SHP77 treated with DMSO at 0.1 percent for 48 hours (cell line): ENCODE data around the gene ZNF624.
"Not testable (repeated sequence)": the region's sequence is repeated elsewhere in the genome, so short reads cannot be mapped to it uniquely, and the experiment has no call there.

Source experiments
- DNase-seq: peaks from one replicate; lab custom pipeline; 2025; lab: John Stamatoyannopoulos, UW

The ZNF624 gene

DNA sequence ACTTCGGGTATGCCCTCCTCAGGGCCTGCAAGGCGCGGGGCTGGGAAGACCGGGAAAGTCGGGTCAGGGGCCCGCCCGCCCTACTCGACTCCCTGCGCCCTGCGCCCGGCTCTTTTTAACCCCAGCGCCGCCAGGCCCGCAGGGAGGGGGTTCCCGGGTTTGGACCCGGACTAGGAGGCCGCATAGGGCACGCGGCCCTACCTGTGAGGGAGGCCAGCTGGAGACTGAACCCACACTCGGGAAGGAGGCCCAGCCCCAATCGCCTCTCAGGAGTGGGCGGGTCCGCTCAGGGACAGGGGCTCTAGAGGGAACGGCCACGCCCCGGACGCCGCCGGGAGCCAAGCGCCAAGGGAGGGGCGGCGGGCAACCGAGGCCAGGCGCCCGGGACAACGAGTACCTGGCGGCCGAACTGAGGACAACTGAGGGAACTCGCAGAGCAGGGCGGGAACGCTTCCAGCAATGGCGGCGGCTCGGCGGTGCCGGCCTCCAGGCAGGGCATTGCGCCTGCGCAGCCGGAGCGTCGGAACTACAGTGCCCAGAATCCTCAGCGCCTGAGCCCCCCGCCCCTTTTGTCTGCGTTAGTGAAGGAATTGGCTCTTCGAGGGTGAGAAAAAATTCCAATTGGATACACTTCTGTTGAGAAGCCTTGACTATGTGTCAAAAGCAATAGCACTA is at the start of gene ZNF624:
TSS of gene ZNF624 (minus strand) at position 484 of the 675 bp plus-strand sequence.
- peak; percentile 100 for DNase-seq

DNA sequence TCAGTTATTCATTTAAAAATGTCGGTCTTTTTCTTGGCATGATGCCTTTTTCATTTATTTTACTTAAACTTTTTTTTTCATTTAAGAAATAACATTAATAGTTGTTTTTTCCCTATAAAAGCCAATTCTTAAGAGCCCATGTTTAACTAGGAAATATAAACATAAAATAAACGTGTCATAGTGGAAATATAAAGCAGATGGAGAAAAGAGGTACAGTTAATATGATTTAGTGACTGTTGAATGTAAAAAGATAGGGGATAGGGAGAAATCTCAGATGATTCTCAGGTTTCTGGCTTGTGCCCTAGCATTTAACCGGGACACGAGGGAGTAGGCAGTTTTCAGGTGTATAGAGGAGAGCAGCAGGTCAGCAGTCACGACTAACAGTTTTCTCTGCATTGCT is 44.0 kb upstream of the ZNF624 start:
- DNase-seq = not testable (repeated sequence)

DNA sequence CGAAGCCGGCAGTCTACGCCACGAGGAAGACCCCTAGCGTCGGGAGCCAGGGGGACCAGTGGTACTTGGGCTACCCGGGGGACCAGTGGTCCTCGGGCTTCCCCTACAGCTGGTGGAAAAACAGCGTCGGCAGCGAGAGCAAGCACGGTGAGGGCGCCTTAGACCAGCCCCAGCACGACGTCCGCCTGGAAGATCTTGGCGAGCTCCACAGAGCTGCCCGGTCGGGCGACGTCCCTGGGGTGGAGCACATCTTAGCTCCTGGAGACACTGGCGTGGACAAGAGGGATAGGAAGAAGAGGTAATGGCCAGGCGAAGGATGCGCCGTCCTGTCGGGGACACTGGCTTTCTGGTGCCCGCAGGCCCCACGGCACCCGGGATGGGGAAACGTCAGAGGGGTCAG is 36.8 kb upstream of the ZNF624 start:
- DNase-seq = not testable (repeated sequence)

DNA sequence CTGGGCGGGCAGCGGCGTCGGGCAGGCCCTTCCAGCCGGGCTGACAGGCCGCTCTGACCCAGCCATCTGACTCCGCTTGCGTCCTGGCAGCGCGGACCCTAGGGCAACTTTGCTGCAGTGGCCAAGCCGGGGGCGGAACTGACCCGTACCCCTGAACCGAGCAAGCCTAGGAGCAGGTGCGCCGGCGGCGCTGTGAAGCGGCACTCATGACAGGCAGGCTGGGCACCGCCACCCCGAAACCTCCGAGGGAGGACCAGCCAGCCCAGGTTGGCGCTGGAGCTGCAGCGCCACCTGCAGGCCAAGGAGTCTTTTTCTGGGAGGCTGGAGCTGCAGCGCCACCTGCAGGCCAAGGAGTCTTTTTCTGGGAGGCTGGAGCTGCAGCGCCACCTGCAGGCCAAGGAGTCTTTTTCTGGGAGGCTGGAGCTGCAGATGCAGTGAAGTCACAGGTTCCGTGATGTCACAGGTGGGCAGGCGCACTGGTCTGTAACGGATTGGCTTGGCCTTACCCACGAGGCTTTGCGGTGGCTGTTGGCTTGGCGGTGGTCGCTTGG is 36.2 kb upstream of the ZNF624 start, which contains the start of gene CCDC144A:
TSS of gene CCDC144A (plus strand) at position 511 of the 551 bp plus-strand sequence. CDS start 160 bp downstream, outside the sequence.
- DNase-seq = peak; percentile 30

DNA sequence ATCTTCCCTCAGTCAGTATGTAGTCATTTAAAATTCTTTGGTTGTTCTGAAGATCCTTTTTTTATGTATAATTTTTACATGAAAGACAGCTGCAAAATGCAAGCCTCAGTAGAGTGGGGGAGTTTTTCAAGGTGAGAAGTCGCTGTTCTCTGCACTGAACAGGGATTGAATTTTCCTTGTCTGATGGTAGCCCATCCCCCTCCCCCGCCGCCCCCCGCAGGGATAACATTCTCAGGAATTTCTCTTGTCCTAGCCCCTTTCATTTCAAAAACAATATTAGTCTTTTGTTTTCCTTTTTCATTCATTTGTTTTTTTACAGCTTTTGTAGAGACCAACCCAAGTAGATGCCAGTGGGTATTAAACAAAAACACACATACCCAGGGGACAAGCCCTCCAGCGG is 33.5 kb upstream of the ZNF624 start:
- not testable (repeated sequence) for DNase-seq

DNA sequence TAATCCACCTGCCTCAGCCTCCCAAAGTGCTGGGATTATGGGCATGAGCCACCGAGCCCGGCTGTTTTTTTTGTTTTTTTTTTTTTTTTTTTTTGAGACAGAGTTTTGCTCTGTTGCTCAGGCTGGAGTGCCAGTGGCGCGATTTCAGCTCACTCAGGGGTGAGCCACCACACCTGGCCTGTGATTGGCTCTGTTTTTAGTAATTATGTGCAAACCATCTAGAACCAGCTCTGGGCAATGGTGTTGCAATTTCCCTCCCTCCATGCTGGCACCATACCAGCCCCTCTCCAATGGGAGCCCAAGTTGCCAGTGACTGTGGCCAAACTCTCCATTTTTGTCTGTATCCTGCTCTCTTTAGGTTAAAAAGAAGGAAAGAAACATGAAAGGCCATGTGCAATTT is 32.4 kb upstream of the ZNF624 start:
- not testable (repeated sequence) for DNase-seq

DNA sequence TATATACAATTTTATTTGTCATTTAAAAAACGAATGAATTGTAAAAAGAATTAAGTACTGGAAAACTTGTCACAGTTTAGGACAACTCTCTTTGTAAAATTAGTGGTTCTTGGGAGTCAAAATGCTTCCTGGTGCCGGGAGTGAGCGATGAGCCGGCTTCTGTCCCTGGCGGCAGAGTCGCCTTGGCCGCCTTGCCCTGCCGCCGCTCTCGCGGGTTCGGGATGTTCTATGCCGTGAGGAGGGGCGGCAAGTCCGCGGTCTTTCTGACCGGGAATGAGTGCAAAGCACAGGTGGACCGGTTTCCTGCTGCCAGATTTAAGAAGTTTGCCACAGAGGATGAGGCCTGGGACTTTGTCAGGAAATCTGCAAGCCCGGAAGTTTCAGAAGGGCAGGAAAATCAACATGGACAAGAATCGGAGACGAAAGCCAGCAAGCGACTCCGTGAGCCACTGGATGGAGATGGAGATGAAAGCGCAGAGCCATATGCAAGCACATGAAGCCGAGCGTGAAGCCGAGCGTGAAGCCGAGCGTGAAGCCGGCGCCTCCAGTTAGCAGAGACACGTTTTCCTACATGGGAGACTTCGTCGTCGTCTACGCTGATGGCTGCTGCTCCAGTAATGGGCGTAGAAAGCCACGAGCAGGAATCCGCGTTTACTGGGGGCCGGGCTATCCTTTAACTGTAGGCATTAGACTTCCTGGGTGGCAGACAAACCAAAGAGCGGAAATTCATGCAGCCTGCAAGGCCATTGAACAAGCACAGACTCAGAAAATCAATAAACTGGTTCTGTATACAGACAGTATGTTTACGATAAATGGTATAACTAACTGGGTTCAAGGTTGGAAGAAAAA is 29.9 kb upstream of the ZNF624 start:
- not testable (repeated sequence) for DNase-seq

DNA sequence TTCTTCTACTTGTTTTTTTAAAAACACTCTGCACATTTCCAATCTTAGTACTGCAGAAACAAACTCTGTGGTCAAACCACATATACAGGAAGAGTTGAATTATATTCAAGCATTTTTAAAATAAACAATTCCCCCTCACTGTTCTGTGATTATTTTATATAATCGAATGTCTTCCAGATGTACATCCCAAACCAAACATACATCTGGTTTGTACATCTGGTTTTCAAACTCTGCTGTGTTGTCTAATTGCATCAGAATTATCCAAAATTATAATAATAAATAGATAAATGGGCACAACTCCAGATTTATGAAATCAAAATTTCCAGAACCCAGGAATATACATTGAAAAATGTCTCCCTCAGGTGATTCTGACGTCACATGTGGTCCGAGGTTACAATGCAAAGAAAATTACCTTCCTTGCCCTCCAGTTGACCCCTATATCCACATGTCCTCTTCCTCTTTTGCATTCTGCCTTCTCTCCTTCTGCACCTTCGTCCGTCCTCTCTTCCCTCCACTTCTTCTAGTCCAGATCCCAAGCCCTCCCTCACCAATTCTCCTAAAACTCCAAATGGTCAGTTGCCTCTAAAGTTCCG is 23.1 kb upstream of the ZNF624 start:
- no peak for DNase-seq

DNA sequence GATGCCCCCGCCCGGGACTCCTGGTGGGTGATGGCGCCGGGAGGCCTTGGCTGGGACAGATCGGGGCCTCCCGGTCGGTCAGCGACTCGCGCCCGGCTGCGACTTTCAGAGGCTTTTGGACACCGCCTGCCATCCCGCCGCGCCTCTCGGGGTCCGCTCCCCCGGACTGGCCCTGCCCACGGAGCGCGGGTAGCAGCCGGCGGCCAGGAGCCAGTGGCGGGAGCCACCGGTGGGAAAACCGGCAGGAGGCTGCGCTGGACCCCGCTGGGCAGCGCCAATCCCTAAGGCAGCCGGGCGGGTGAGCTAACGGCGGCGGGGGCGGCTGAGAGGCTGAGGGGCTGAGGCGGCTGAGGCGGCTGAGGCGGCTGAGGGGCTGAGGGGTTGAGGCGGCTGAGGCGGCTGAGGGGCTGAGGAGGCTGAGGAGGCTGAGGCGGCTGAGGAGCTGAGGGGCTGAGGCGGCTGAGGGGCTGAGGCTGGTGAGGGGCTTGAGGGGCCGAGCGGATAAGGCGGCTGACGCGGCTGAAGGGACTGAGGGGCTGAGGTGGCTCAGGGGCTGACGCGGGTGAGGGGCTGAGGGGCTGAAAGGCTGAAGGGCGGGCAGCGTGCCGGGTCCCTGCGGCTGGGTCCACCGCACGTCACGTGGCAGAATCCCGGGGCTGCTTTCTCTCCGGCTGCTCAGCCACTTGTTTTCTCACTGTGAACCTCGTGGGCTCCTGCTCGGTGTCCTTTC is 13.4 kb upstream of the ZNF624 start:
- DNase-seq = not testable (repeated sequence)

DNA sequence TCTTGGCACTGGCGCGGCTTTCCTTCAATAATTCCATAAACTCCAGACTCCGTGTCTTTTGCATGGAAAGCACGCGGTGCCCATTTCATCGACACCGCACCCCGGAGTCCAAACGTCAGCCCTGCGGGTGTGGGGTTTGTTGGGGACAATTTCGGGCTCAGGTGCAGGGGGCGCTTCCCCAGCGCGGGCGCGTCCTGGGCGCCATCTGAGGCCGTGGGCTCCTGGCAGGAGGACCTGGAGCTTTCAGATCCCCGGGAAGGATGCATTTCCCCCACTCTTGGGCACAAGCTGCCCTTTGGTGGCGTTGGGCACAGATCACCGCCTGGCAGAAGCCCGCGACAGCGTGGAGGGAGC is 12.9 kb upstream of the ZNF624 start:
- DNase-seq = not testable (repeated sequence)

DNA sequence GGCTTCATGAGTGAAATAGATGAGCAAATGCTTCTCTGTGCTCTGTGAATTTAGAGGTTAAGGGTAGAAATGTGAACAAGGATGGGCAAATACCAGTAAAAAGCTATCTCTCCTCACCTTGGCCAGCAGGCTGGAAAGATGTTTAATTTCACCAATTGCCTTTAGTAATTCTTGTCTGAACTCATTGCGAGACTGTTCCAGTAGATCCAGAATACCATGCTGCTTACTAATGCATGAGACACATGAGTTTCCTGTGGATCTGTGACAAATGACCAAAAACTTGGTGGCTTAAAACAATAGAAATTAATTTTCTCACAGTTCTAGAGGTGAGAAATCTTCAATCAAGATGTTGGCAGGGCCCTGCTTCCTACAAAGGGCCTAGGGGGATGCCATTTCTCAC is 9.3 kb upstream of the ZNF624 start:
- DNase-seq = no peak

DNA sequence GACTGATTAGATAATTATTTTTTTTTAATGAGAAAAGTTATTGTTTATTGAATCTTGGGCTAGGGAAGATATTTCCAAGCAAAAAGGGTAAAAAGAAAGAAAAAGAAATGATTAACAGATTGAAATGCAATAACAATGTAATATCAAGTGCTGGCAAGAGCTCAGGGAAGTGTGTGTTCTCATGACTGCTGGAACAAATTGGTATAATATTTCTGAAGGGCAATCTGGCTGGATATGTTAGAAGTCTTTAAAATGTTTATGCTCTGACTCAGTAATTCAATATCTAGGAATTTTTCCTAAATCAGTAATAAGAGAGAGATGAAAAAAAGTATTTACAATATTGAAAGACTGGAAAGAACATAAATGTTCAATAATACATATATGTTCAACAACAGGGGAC is 7.6 kb upstream of the ZNF624 start:
- no peak for DNase-seq

DNA sequence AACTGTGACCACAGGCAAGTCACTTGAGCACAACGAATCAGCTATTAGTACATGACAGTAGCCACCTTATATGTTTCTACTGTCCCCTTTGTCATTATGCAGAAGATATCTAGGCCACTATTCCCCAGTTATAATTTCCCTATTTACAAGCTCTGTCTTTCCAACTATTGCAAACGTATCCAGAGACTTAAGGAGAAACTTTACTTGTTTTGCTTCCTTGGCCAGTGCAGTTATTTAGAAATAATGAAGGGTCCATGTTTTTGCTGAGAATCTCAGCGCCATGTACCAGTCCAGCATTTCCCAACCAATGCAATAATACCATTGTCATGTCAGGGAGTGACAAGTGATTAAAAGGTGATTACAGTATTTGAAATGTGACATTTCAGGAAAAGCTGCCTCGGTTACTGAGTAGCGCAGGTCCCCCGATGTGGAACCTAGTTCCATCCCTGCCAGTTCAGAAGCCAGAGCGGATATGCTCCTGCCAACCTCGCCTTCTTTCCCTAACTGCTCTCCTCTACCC is 743 bp downstream of the ZNF624 start:
- peak; percentile 89 for DNase-seq

DNA sequence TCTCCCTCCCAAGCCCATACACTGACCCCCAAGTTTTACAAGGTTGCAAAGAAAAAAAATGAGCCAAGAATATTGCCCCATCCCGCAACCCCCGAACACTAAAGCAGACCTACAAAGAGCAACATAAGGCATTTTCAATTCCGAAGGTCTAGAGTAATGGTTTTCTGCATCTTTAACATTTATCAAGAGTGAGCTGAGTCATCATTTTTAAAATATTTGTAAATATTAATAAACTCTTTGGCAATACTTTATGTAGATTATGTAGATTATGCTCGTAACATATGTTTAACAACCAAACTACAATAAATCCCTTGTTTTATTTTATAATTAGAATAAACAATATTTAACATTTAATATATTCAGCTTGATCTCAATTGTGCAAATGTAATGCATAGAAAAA is 1.4 kb downstream of the ZNF624 start:
- DNase-seq = no peak

DNA sequence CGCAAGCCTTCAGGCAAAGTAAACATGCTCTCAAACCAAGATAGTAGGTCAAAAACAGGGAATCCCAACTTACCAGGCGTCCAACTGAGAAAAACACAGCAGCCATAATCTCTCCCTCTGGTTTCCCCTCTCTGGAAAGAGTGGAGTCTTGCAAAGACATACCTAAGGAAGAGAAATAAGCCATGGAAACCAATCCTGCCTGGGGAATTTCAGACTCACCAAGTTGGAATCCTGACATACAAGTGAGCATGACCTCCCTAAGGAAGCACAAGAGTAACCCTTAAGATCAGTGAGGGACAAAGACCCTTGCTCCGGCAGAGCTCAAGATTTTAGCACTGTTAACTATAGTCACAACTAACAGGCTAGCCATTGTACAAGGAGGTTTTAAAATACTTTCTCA is 4.1 kb downstream of the ZNF624 start:
- no peak for DNase-seq

DNA sequence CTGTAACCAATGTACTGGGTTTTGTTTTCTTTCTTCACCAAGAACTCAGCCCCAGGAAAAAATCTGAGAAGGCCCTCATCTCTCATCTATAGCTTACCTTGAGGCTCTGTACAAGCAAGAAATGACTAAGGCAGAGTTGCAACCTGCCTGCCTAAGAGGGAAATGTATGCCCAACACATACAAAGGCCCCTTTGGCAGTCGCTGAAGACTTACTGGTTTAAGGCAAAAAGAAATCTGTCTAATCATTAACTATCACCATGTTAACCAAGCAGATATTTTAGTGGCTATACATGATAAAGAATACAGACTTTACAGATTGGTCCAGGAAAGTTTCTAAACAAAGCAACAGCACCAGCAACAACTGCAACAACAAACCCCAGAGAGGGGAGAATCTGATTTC is 14.2 kb downstream of the ZNF624 start:
- DNase-seq = no peak

DNA sequence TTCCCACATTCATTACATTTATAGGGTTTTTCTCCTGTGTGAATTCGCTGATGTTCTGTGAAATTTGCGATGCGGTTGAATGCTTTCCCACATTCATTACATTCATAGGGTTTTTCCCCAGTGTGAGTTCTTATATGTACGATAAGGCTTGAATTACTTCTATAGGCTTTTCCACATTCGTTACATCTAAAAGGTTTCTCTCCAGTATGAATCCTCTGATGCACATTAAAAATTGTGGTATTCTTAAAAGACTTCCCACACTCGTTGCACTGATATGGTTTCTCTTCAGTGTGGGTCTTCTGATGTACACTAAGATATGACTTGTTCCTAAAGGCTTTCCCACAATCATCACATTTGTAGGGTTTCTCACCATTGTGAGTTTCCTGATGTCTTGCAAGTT is 30.4 kb downstream of the ZNF624 start:
- no peak for DNase-seq

DNA sequence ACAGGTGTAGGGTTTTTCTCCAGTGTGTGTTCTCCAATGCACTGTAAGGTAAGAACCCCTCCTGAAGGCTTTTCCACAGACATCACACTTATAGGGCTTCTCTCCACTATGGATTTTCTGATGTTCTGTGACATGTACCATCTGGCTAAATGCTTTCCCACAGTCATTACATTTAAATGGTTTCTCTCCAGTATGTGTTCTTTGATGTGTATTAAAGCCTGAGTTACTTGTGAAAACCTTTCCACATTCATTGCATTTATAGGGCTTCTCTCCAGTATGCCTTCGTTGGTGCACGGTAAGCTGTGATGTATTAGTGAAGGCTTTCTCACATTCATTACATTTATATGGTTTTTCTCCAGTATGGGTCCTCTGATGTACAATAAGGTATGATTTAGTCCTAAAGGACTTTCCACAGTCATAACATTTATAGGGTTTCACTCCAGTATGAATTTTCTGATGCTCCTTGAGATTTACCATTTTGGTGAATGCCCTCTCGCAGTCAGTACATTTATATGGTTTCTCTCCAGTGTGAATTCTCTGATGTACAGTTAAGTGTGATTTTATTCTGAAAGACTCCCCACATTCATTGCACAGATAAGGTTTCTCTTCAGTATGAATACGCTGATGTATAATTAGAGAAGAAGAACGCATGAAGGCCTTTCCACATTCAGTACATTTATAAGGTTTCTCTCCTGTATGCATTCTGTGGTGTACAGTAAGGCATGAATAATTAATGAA is 30.9 kb downstream of the ZNF624 start:
- DNase-seq = no peak

DNA sequence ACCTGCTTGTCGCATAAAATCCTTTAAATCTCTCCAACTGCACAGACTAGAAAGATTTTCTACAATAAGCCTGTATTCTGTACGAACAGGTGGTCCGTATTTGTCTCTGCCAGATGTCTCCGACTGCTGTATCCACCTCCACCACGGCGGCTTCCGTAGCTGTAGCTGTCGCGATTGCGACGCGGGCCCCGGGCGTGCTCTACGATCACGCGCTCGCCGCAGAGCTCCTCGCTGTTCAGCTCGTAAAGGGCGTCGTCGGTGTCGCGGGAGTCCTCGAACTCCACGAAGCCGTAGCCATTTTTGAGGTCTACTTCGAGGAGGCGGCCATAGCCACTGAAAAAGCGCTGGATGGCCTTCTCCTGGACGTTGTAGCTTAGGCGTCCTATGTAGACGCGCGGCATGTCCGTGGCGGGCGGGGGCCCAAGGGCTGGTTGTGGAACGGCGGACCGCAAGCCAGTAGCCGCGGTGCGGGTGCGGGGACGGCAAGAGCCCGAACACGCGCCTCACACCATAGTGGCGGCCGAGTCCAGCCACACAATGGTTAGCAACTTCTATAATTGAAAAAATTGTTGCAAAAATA is 36.1 kb downstream of the ZNF624 start:
- DNase-seq = no peak

DNA sequence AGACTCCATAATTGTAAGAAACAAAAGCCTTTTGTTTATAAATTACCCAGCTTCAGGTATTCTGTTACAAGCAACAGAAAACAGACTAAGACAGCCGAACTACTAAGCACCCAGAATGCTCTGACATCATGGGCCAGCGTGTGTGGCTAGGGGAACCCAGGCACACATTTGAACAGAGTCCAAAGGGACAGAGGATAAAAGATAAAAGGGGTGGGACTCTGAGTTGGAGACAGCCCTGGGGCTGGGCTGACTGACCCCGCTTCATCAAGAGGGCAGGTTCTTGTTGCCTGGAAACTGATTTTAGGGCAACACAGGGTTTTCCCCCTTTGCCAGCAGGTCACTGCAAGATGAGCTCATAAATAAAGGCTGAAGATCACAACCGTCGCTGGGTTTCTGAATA is 54.1 kb downstream of the ZNF624 start:
- no peak for DNase-seq
